Neural cell (in vitro differentiated cells): ENCODE measurements around the gene KIF23. TPM values are rescaled to one million over a fixed set of nuclear protein-coding genes. Genes with fewer than 3 reads are reported as not detected.

Experiments used
- H2AFZ ChIP-seq: fragments of 200-600, 300-800 bp; sonication (generic), shearing (Covaris generic); 2 replicates; pipeline ENCODE4 v1.6.0; 2014; ENCODE audit warnings: low read depth, mild to moderate bottlenecking, antibody characterized with exemption, low read length, moderate library complexity
- H3F3A ChIP-seq: fragments of 200-600 bp; shearing (Covaris generic); 2 replicates; pipeline ENCODE4 v1.6.1; 2016; ENCODE audit warnings: mild to moderate bottlenecking, moderate library complexity, mixed read lengths, antibody characterized with exemption, low read length; ENCODE audit not compliant: insufficient read depth, poor library complexity, severe bottlenecking
- H3K27ac ChIP-seq: fragments of 200-600, 300-800 bp; sonication (generic), shearing (Covaris generic); 2 replicates; pipeline ENCODE4 v1.5.1; 2014; ENCODE audit warnings: mild to moderate bottlenecking, low read length, moderate library complexity
- H3K27me3 ChIP-seq: fragments of 300-800, 200-600 bp; sonication (generic), shearing (Covaris generic); 2 replicates; pipeline ENCODE4 v1.6.0; 2014; ENCODE audit warnings: mild to moderate bottlenecking, low read depth, low read length, moderate library complexity; ENCODE audit not compliant: insufficient read depth
- H3K36me3 ChIP-seq: fragments of 300-800, 200-600 bp; sonication (generic), shearing (Covaris generic); 2 replicates; pipeline ENCODE4 v1.5.1; 2014; ENCODE audit warnings: mild to moderate bottlenecking, antibody characterized with exemption, low read length, moderate library complexity; ENCODE audit not compliant: insufficient read depth
- H3K4me2 ChIP-seq: fragments of 300-800, 200-600 bp; sonication (generic), shearing (Covaris generic); 2 replicates; pipeline ENCODE4 v1.6.0; 2014; ENCODE audit warnings: mild to moderate bottlenecking, low read length
- H3K4me3 ChIP-seq: fragments of 300-800, 200-600 bp; sonication (generic), shearing (Covaris generic); 2 replicates; pipeline ENCODE4 v1.5.1; 2014; ENCODE audit warnings: mild to moderate bottlenecking, low read length, moderate library complexity
- H3K79me2 ChIP-seq: fragments of 200-600 bp; shearing (Covaris generic); replicated peaks from 2 replicates; pipeline ENCODE4 v1.6.0; 2014; ENCODE audit warnings: mild to moderate bottlenecking, low read length, moderate library complexity; ENCODE audit not compliant: insufficient read depth
- H3K9ac ChIP-seq: fragments of 300-800, 200-600 bp; sonication (generic), shearing (Covaris generic); 2 replicates; pipeline ENCODE4 v1.6.1; 2016; ENCODE audit warnings: mild to moderate bottlenecking, low read length, mixed read lengths
- H3K9me2 ChIP-seq: fragments of 200-600 bp; shearing (Covaris generic); 2 replicates; pipeline ENCODE4 v1.6.1; 2016; ENCODE audit warnings: mild to moderate bottlenecking, low read length, mixed read lengths; ENCODE audit not compliant: insufficient read depth
- H3K9me3 ChIP-seq: fragments of 200-600, 300-800 bp; sonication (generic), shearing (Covaris generic); 2 replicates; pipeline ENCODE4 v1.6.1; 2016; ENCODE audit warnings: mild to moderate bottlenecking, mixed run types, low read length, moderate library complexity, mixed read lengths
- H4K20me1 ChIP-seq: fragments of 200-600 bp; shearing (Covaris generic); 2 replicates; pipeline ENCODE4 v1.6.1; 2016; ENCODE audit warnings: mild to moderate bottlenecking, mixed run types; ENCODE audit not compliant: insufficient read depth
- EP300 ChIP-seq: fragments of 450-650 bp; conservative IDR thresholded peaks from 2 replicates; pipeline ENCODE4 v1.6.1; 2014; ENCODE audit warnings: antibody characterized with exemption, mild to moderate bottlenecking, moderate library complexity; ENCODE audit not compliant: poor library complexity, severe bottlenecking
- EZH2 ChIP-seq: fragments of 200-600, 300-800 bp; shearing (Covaris generic), sonication (generic); IDR thresholded peaks from 2 replicates; pipeline ENCODE4 v1.6.1; 2014; ENCODE audit warnings: antibody characterized with exemption, low read length, borderline replicate concordance, mild to moderate bottlenecking; ENCODE audit not compliant: insufficient read depth, poor library complexity, severe bottlenecking
- MXI1 ChIP-seq: fragments of 450-650 bp; conservative IDR thresholded peaks from 2 replicates; pipeline ENCODE4 v1.6.1; 2014; ENCODE audit warnings: antibody characterized with exemption, mild to moderate bottlenecking; ENCODE audit not compliant: poor library complexity, severe bottlenecking
- POLR2AphosphoS5 ChIP-seq: IDR thresholded peaks from 2 replicates; pipeline ENCODE4 v1.6.1; 2012
- RAD21 ChIP-seq: fragments of 450-650 bp; conservative IDR thresholded peaks from 2 replicates; pipeline ENCODE4 v1.6.1; 2014; ENCODE audit warnings: antibody characterized with exemption, mild to moderate bottlenecking, moderate library complexity
- SMC3 ChIP-seq: fragments of 450-650 bp; conservative IDR thresholded peaks from 2 replicates; pipeline ENCODE4 v1.6.1; 2014; ENCODE audit warnings: antibody characterized with exemption, mild to moderate bottlenecking, moderate library complexity; ENCODE audit not compliant: poor library complexity
- TAF1 ChIP-seq: IDR thresholded peaks from 2 replicates; pipeline ENCODE4 v1.6.1; 2012; ENCODE audit warnings: low read depth
- polyA plus RNA-seq: library from polyadenylated mRNA; depleted of rRNA; stranded (reverse); fragments of >200 nt; gene quantifications from 2 replicates; pipeline ENCODE4 v1.2.3, GENCODE V29; 2014
- TF ChIP-seq, protein P1 (sequence below): IDR thresholded peaks from 2 replicates; pipeline ENCODE4 v1.6.1; 2012; ENCODE audit warnings: borderline replicate concordance
- TF ChIP-seq, protein P2 (sequence below): fragments of 450-650 bp; IDR thresholded peaks from 2 replicates; pipeline ENCODE4 v1.5.1; 2014; ENCODE audit warnings: antibody characterized with exemption, mild to moderate bottlenecking, moderate library complexity; ENCODE audit not compliant: poor library complexity, severe bottlenecking

The KIF23 gene
- polyA plus RNA-seq, 1 donor from 2014 or later = 1.7 TPM

DNA sequence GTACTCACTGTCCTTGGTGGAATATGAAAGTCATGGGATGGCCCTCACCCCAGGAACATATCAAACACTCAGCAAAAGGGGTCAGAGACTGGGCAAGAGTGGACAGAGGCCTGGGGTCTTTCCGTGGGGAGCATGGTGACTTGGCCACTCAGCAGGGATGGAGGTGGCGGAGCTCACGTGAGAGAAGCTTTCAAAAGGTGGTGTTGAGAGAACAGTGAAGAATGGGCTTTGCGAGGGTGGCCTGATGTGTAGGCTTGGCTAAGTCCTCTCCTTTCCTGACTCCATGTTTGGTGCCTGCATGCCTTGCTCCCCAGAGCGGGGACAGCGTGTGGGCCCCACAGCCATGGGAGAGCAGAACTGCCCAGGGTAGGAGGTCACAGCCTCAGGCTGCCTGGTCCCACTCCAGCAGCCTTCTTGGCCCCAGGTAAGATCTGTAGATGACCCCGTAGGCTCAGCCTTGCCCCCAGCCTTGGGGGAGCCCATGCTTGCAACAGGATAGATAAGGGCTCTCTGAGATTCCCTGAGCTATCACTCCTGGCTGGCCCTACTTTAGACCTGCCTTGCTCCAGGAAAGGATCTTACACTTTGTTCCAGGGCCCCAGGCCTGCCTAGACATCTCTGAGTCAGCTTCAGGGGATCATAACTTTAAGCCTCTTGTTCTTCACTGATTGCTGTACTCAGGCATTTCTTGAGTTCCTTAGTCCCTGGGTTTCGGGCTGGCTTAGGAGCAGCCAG lies 55.5 kb downstream of the KIF23 start:
- no peak overlapping the region for H2AFZ ChIP-seq
- H3K9me3 ChIP-seq = no peaks in the 10 kb centered on the region
- no peak overlapping the region for H3K4me3 ChIP-seq
- no peaks in the 10 kb centered on the region for H3K79me2 ChIP-seq
- H3F3A ChIP-seq = no peaks in the 10 kb centered on the region
- no peaks in the 10 kb centered on the region for H3K9me2 ChIP-seq
- TF ChIP-seq, protein P1, sequence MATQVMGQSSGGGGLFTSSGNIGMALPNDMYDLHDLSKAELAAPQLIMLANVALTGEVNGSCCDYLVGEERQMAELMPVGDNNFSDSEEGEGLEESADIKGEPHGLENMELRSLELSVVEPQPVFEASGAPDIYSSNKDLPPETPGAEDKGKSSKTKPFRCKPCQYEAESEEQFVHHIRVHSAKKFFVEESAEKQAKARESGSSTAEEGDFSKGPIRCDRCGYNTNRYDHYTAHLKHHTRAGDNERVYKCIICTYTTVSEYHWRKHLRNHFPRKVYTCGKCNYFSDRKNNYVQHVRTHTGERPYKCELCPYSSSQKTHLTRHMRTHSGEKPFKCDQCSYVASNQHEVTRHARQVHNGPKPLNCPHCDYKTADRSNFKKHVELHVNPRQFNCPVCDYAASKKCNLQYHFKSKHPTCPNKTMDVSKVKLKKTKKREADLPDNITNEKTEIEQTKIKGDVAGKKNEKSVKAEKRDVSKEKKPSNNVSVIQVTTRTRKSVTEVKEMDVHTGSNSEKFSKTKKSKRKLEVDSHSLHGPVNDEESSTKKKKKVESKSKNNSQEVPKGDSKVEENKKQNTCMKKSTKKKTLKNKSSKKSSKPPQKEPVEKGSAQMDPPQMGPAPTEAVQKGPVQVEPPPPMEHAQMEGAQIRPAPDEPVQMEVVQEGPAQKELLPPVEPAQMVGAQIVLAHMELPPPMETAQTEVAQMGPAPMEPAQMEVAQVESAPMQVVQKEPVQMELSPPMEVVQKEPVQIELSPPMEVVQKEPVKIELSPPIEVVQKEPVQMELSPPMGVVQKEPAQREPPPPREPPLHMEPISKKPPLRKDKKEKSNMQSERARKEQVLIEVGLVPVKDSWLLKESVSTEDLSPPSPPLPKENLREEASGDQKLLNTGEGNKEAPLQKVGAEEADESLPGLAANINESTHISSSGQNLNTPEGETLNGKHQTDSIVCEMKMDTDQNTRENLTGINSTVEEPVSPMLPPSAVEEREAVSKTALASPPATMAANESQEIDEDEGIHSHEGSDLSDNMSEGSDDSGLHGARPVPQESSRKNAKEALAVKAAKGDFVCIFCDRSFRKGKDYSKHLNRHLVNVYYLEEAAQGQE = no peak
- TF ChIP-seq RAD21 (no peak), EP300 (no peak), POLR2AphosphoS5 (no peak), SMC3 (no peak), EZH2 (no peak), TAF1 (no peak), MXI1 (no peak)
- TF ChIP-seq, protein P2, sequence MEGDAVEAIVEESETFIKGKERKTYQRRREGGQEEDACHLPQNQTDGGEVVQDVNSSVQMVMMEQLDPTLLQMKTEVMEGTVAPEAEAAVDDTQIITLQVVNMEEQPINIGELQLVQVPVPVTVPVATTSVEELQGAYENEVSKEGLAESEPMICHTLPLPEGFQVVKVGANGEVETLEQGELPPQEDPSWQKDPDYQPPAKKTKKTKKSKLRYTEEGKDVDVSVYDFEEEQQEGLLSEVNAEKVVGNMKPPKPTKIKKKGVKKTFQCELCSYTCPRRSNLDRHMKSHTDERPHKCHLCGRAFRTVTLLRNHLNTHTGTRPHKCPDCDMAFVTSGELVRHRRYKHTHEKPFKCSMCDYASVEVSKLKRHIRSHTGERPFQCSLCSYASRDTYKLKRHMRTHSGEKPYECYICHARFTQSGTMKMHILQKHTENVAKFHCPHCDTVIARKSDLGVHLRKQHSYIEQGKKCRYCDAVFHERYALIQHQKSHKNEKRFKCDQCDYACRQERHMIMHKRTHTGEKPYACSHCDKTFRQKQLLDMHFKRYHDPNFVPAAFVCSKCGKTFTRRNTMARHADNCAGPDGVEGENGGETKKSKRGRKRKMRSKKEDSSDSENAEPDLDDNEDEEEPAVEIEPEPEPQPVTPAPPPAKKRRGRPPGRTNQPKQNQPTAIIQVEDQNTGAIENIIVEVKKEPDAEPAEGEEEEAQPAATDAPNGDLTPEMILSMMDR = no peak
- H3K9ac ChIP-seq = no peak overlapping the region
- H3K36me3 ChIP-seq = no peaks in the 10 kb centered on the region
- H3K4me2 ChIP-seq = no peak overlapping the region
- H4K20me1 ChIP-seq = no peaks in the 10 kb centered on the region
- no peak overlapping the region for H3K27ac ChIP-seq
- no peaks in the 10 kb centered on the region for H3K27me3 ChIP-seq

DNA sequence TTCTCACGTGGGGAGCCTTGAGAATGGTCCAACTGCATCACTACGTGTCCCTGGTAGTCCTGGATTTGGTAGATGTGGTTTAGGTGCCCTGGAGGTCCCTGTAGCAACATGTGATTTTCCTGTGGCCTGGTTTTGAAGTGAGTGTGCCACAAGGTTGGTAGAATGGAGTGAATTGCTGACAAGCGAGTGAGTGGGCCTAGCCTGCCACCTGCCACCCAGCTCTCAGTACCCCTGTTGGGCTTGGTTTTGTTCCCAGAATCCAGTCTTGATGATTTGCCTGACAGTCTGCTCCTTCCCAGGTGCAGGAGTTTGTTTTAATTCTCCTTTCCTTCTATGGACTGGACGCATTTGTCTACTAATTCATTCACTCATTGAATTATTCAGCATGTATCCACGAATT lies 57.9 kb downstream of the KIF23 start:
- H3K4me3 ChIP-seq = no peak overlapping the region
- H3K27ac ChIP-seq = no peak overlapping the region
- no peak overlapping the region for H3K4me2 ChIP-seq
- H3F3A ChIP-seq = no peaks in the 10 kb centered on the region
- no peaks in the 10 kb centered on the region for H4K20me1 ChIP-seq
- H3K79me2 ChIP-seq = no peaks in the 10 kb centered on the region
- no peak overlapping the region for H2AFZ ChIP-seq
- H3K9me2 ChIP-seq = no peaks in the 10 kb centered on the region
- H3K27me3 ChIP-seq = no peaks in the 10 kb centered on the region
- H3K9me3 ChIP-seq = no peaks in the 10 kb centered on the region
- TF ChIP-seq SMC3 (no peak), EZH2 (no peak), POLR2AphosphoS5 (no peak), MXI1 (no peak), TAF1 (no peak)
- TF ChIP-seq, protein P1 = no peak
- H3K36me3 ChIP-seq = no peaks in the 10 kb centered on the region
- no peak overlapping the region for H3K9ac ChIP-seq
